ENCODE measurements around the gene GNMT.

DNA sequence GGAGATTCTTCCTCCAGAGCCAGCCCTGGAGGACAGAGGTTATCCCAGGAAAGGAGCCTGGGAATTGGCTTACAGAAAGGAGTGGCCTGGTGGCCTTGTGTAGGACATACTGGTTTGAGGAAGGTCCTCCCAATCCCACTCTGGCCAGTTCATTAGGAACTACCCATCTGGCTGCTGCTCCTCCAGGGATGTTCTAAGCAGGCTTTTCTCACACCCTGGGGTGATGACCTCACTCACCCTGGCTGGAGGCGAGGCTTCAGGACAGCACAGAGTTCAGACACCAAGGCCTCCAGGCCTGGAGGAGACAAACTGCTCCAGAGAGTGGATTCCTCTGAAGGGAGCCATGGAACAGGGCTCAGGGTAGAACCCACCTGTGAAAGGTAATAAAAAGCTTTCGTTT is 8.9 kb downstream of the GNMT start:
- TF ChIP-seq, protein P1, sequence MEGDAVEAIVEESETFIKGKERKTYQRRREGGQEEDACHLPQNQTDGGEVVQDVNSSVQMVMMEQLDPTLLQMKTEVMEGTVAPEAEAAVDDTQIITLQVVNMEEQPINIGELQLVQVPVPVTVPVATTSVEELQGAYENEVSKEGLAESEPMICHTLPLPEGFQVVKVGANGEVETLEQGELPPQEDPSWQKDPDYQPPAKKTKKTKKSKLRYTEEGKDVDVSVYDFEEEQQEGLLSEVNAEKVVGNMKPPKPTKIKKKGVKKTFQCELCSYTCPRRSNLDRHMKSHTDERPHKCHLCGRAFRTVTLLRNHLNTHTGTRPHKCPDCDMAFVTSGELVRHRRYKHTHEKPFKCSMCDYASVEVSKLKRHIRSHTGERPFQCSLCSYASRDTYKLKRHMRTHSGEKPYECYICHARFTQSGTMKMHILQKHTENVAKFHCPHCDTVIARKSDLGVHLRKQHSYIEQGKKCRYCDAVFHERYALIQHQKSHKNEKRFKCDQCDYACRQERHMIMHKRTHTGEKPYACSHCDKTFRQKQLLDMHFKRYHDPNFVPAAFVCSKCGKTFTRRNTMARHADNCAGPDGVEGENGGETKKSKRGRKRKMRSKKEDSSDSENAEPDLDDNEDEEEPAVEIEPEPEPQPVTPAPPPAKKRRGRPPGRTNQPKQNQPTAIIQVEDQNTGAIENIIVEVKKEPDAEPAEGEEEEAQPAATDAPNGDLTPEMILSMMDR (IDR thresholded peaks at IDR 0.05; ENCODE audit: poor library complexity, severe bottlenecking): no peak
- no peak for TF ChIP-seq SMC3 (conservative IDR thresholded peaks at IDR 0.05; ENCODE audit: poor library complexity)

All from neural cell (in vitro differentiated cells).